GM18498 (cell line): Measurements from ENCODE around the gene NPAS3.

Experiments used
- ATAC-seq: cut with Tn5 transposase; IDR thresholded peaks from one replicate; pipeline ENCODE4 v1.9.1; 2021; ENCODE audit warnings: mild to moderate bottlenecking, moderate library complexity; ENCODE audit not compliant: unreplicated experiment

The NPAS3 gene

DNA sequence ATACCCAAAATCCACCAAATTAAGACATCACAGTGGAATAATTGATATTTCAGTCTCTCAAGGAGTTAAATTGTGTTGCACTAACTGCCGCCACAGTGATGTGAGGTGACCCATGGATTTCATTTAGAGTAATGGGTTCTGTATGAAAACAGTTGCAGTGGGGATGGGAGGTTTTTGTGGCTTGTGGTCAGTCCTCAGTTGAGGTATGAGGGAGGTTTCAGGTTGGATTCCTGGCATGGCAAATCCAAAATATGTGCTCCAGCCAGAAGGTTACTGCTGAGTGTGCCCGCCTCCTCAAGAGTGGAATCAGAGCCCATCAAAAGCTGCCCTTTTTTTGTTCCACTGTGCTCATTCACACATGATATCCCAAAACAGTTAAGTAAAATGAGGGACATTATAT is 525.1 kb downstream of the NPAS3 start:
- ATAC-seq, result no peak

DNA sequence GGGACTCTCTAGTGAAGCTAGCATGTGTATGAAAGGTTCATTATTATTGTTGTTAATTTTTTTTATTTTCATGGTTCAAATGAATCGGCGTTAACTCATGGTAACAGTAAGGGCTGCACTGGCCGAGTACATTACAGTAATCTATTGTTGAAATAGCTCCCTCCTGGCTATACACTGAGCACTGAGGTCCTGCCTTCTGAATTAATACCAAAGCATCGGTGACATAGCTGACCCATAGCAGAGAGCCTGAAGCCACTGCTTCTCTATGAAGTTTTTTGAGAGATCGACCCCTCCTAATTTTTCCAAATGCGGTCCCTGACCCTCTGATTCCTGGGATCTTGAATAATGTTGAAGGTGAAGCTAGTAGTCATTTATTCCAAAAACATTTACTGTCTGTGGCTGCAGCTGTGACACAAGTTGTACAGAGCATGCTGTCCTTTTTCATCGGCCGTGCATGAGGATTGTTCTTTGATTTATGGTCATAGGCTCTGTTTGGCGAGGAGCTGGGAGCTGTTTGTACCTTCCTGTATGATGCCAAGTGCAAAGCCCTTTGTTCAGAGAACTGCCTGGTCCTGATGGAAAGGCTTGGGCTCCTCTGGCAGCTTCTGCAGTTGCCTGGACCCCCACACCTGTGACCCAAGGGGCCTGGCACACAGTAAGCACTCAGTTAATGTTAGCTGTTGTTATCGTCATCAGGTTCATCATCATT is 525.7 kb downstream of the NPAS3 start:
- ATAC-seq, result no peak

GRCh38 chr14:33465846-33466700 is 527.4 kb downstream of the NPAS3 start:
- ATAC-seq, result no peak

DNA sequence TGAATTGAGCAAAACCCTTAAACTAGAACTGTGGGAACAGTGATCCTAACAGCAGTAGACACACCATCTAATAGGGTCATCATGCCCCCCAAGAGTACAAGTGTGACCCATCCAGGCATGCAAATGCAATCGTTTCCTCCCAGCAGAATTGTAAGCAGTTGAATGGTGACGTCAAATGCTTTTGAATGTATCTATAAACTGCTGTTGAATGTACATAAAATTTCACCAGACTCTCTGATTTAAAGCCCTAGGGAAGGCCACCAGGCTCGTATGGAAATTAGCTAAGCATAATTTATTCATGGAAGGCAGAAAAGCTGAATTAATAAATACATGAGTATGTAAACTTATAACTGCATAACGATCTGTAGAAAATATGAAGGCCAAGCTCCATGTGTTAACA is 529.3 kb downstream of the NPAS3 start:
- ATAC-seq, result no peak

- no peak for ATAC-seq
Measured at GRCh38 chr14:33469898-33470297, 531.2 kb downstream of the NPAS3 start.

DNA sequence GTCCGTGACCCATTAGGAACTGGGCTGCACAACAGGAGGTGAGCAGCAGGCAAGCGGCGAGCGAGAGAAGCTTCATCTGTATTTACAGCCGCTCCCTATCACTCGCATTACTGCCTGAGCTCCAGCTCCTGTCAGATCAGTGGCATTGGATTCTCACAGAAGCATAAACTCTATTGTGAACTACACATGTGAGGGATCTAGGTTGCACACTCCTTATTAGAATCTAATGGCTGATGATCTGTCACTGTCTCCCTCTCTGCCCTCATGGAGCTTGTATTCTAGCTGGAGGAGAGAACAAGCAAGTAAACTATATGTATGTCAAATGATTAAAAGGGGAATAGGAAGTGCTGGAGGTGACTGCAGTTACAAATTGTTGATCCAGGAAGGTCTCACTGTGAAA is 533.1 kb downstream of the NPAS3 start:
- no peak for ATAC-seq

DNA sequence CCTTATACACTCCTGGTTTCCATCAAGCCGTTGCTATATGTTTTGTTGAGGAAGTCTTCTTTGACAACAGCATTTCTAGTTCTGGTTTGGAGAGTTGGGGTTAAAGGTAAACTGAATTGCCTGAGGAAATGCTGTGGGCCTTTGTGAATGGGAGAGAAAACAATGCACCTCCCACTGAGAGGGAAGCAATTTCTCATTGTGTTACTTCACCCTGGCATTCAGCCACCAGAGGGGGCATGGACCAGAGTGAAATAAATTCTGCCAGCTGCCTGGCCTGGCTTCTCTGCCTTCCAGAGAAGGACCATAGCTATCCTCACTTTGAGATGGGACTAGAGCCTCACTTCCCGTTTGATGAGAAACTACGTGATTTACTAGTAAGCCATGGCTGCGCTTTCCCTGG is 536.9 kb downstream of the NPAS3 start:
- ATAC-seq, result no peak

GRCh38 chr14:33477797-33478196 is 539.1 kb downstream of the NPAS3 start:
- no peak for ATAC-seq

DNA sequence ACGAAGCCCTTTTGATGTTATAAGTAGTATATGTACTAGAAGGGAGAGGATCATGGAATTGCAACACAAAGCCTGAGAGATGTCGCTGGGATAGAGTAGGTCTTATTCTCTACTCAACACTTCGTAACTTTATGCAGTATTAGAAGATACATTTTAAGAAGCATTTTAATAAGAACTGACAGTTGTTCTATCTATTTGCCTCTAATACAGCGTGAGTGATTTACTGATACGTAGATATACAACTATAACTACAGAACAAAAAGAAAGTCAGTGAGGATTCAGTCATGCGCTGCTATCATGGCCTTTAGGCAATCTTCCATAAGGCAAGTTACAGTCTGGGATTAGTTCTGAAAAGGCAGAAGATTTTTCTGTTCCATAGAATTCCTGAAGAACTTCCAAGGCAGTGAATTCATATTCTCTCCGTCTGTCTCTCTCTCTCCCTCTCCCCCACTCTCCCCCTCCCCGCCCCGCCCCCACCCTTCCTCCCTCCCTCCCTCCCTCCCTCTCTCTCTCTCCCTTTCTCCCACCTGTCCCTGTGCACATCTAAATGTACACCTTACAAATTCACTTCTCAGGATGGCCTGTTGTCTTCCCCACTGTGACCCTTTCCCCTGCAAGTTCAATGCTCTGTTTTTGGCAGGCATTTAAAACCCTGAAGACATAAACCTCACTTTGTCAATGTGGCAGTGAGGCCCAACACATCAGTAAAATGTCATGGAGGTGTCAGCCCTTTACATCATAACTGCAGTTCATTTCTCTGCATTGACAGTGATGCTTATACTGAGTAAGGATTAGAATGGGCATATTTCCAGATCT is 541.6 kb downstream of the NPAS3 start:
- ATAC-seq, result no peak

GRCh38 chr14:33480887-33481184 is 542.2 kb downstream of the NPAS3 start:
- ATAC-seq, result no peak

- no peak for ATAC-seq
Measured at GRCh38 chr14:33483110-33483509, 544.4 kb downstream of the NPAS3 start.

GRCh38 chr14:33483541-33483940 is 544.9 kb downstream of the NPAS3 start:
- no peak for ATAC-seq

DNA sequence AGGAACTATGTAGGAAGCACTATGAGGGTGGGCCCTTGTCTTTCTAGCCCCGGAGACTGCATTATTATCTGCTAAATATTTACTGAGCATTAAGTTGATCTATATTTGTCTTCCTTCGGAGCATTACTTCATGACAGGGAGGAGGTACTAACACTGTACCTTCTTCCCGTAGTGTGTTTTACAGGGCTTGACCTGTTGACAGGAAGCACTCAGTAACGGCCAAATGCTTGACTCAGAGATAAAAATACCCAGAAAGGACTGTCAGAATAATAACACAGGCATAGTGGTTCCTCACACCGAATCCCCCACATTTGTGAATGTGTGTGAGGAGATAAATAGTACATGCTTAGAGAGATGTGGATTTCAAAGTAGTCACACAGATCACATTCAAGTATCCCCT is 545.6 kb downstream of the NPAS3 start:
- no peak for ATAC-seq

- no peak for ATAC-seq
Measured at GRCh38 chr14:33486332-33486890, 547.7 kb downstream of the NPAS3 start.

DNA sequence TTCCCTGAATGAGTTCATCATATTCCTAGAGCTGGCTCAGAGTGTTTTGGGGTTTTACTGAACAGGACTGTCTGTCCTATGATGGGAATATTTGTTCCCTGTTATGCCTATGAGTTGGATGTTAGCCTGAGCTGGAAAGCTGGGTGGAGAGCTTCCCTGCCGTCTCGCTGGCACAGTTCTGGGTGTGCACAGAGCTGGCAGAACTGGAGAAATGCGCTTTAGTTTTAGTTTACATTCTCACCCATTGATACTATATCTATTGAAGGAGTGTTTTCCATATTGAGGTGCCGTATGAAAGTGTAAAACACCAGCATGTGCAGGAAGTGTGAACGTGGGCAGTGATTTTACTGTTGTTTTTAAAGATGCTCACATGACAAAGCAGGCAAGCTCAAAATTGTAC is 549.9 kb downstream of the NPAS3 start:
- no peak for ATAC-seq

GRCh38 chr14:33490555-33490954 is 551.9 kb downstream of the NPAS3 start:
- ATAC-seq, result no peak

GRCh38 chr14:33491112-33491511 is 552.4 kb downstream of the NPAS3 start:
- ATAC-seq, result no peak

DNA sequence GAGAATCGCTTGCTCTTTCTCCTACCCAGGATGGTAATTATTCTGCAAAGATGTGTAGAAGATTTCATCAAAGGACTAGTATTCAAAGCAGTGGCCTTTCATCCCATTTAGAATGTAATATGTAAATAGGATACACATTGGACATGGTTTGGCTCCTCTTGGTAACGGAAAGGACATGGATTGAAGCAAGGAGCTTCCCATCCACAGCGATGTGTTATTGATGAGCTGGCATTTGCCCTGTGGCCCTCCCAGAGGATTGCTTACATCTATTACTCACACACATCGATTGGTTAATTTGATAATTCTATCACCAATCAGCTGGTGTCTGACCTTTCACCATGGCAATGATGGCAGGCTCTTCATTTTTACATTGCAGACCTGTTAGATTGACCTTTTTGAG is 553.8 kb downstream of the NPAS3 start:
- ATAC-seq, result no peak

DNA sequence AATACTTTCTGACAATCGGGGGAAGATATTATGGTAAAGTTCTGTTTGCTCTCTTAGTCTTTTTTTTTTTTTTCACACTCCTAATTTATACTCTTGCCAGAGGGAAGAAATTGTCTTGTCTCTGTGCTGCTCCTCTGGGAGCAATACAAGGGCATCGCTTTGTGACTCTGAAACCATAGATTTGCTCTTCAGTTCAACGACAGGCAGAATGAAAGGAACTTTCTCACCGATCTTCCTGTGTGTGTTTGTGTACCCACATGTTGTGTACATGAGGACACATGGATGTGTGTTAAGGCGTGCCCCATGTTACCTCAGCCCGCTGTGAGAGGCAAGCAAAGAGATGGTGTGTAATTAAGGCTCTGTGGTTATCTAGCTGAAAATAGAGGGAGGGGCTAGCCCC is 554.6 kb downstream of the NPAS3 start:
- ATAC-seq, result no peak

DNA sequence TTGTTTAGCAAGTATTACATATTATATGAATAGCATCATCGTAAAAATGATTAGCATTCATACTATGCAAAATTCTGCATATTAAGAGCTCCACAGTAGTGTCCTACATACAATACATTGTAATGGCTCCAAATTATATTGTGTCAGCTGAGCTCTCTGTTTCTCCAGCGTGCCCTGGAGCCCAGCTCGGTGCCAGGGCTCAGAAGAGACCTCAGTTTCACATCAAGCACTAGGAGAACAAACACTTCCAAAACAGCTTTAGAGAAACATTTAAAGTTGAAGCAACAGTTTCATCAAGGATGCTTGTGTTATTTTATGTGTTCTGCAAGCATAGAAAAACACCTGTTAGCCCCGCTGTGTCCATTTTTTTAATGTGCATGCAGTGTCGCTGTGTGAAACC is 555.3 kb downstream of the NPAS3 start:
- ATAC-seq, result no peak

- ATAC-seq, result no peak
Measured at GRCh38 chr14:33499687-33500086, 561.0 kb downstream of the NPAS3 start.
